Fibroblast of skin of right quadriceps (primary cell): ENCODE data around the gene CSF2RB.

Experiments used
- DNase-seq: peaks from one replicate; pipeline ENCODE4 v3.0.0-alpha.2; 2013

Gene CSF2RB

DNA sequence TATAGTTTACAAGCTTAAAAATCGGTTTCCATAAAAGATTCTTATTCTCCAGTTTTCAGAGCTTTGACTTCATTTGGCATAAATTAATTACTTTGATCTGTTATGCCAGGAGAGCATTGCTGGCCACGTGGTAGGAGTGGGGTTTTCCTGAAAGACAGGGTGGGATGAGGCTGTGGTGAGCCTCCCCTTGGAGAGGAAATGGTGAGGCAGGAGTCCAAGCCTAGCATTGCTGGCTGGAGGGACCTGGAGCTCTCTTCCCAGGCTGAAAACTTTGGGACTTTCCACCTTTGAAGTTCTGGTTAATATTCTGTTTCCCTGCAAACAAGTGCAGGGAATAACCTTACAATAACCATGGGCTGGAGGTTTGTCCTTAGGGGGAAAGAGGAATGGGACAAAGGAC, 21.1 kb upstream of the CSF2RB start:
- no peak for DNase-seq

DNA sequence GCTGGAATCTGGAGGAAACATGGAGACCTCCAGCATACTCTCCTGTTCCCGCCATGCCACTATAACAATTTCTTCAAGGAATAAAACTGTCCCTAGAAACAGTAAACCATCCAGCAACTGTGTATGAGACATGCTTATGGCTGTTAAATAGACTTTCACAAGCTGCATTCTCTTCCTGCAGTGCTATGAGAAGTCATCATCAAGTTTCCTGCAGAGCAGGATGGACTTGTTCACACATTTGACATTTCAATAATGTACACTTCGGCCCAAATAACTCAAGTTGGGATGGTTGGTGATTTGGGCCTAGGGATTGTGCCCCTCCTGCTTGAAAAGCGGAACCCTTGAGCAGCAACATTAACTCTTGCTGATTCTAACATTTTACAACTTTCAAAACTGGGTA, 20.2 kb upstream of the CSF2RB start:
- no peak for DNase-seq

DNA sequence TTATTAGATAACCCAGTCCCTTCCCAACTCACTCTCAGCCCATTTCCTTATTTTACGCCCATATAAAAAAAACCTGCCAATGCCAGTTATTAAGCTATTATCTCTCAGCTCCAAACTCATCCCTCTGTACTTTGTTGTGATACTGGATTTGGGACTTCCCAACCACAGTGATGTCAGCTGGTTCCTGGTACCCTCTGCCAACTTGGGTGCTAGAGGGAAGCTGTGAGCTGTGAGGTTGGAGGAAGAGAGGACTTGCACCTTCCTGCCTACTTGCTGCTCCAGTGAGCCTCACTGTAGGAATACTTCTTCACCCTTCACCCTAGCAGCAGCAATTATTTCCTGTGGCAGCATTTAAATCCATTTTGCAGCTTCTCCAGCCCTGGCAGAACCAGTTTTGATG, 19.2 kb upstream of the CSF2RB start:
- DNase-seq: no peak

DNA sequence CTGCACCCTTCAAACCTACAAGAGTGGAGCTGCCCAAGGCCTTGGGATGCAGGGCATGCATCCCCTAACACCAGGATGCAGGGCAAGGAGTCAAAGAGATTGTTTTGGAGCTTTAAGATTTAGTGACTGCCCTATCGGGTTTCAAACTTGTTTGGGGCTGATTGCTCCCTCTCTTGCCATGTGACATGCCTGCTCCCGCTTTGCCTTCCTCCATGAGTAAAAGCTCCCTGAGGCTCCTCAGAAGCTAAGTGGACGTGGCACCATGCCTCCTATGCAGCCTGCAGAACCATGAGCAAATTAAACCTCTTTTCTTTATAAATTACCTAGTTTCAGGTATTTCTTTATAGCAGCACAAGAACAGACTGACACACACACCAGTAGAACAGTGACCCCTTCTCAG, 15.8 kb upstream of the CSF2RB start:
- no peak for DNase-seq

GRCh38 chr22:36898690-36899089, 14.7 kb upstream of the CSF2RB start:
- no peak for DNase-seq

- DNase-seq: no peak
Observed at GRCh38 chr22:36899498-36899897, 13.9 kb upstream of the CSF2RB start.

GRCh38 chr22:36900225-36900624, 13.2 kb upstream of the CSF2RB start:
- DNase-seq: no peak

DNA sequence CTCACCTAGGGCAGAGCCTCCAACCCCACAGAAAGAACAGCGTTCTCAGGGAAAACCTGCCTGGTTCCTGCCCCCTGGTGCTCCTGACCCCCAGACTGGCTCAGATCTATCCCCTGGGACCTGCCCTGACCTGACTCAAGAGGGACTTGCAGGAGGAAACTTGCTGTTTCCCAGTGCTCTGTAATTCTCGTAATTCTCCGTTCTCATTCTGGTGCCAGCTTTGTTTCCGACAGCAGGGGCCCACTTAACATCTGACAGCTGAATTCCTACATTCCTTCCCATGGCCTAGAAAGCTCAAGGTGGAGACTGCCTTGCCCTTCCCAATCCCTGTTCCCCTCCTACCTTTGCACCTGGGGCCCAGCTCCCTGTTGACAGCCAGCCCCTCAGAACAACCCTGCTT, 12.5 kb upstream of the CSF2RB start:
- no peak for DNase-seq

- DNase-seq: no peak
Observed at GRCh38 chr22:36901411-36902142, 11.9 kb upstream of the CSF2RB start.

DNA sequence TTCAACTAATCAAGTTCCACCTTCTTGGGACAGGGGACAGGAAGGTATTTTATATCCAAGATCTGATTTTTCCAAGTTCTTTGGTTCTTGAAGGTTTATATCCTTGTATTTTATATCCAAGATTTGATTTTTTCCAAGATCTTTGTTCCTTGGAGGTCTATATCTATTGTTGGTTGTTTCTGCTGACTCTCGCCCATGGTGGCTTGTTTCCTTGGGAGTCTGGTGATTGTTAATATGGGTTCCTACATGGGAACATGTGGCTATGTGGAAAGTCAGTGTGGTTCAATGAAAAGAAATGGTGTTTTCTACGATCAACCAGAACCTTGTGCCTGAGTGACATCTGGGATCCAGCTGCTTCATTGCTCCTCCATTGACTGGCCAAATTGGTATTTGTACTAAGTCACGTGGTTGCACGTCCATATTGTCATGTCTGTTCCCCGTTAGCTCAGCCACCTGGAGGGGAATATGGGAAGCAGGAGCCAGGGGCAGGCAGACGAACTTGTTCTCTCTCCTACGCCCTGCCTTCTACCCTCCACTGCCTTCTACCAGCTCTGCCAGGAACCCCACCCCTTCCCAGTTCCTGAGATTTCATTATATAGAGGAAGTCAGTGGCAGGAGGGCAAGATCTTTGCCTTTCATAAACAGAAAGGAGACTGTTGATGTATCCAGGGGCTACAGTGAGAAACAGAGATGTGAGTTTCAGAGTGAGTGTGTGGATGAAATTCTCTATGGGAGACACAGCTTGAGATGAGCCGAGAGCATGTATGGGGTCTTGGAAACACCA, 11.1 kb upstream of the CSF2RB start:
- no peak for DNase-seq

- DNase-seq: no peak
Observed at GRCh38 chr22:36904260-36904880, 9.1 kb upstream of the CSF2RB start.

- no peak for DNase-seq
Observed at GRCh38 chr22:36907253-36908195, 5.9 kb upstream of the CSF2RB start.

DNA sequence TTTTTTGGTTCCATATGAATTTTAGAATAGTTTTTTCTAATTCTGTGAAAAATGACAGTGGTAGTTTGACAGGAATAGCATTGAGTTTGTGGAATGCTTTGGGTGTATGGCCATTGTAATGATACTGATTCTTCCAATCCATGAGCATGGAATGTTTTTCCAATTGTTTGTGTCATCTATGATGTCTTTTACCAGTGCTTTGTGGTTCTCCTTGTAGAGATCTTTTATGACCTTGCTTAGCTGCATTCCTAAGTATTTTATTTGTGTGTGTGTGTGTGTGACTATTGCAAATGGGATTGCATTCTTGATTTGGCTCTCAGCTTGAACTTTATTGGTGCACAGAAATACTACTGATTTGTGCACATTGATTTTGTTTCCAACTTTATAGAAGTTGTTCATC, 3.0 kb upstream of the CSF2RB start:
- no peak for DNase-seq

DNA sequence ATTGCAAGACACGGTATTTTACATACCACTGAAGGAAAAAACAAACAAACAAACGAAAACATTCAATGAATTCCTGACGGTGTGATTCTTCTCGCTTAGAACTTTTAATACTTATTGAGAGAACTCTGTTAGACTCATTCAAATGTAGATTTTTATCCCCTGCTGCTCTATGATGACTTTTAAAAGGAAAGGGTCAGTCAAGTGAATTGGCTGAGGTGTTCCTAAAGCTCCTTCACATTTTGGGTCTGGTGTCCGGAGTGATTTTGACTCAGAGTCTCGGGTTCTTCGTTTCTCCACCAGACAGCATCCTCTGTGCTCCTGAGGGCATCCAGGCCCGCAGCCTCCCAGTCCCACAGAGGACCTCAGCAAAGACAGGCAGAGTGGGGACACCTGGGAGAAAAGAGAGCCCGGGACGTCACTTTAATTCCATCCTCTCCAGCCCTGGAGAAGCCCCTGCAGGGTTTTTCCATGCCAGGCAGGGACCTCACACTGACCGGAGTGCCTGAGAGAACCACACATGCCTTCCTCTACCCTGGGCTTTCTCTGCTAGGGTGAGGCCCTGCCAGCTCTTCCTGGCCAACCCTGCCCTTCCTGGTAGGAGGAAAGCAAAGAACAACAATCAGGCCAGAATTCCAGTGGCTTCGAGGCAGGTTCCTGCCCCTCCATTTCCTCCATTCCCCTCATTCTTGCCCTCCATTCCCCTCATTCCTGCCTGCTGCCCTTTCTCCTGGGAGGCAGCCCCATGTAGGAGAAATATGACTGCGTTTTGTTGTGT, 1.4 kb upstream of the CSF2RB start:
- DNase-seq: no peak

- DNase-seq: no peak
Observed at GRCh38 chr22:36912694-36913426, 568 bp upstream of the CSF2RB start.

- no peak for DNase-seq
Observed at GRCh38 chr22:36914390-36914752, 943 bp downstream of the CSF2RB start.

DNA sequence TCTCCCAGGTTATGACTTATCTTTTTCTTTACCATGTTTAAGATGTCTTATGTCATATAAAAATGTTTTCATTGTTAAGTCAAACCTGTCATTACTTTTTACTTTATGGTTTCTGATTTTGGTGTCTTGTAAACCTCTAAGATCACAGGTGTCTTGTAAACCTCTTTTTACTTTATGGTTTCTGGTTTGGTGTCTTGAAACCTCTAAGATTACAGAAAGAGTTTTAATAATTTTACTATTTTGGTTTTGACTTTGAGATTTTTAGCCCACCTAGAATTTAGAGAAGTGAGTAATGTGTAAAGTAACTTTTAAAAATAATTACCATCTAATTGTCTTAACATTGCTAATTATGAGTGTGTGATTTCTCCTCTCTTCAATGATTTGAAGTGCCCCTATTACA, 2.6 kb downstream of the CSF2RB start:
- DNase-seq: no peak

GRCh38 chr22:36918586-36919284, 5.3 kb downstream of the CSF2RB start:
- no peak for DNase-seq

- DNase-seq: no peak
Observed at GRCh38 chr22:36921309-36922104, 8.1 kb downstream of the CSF2RB start.

DNA sequence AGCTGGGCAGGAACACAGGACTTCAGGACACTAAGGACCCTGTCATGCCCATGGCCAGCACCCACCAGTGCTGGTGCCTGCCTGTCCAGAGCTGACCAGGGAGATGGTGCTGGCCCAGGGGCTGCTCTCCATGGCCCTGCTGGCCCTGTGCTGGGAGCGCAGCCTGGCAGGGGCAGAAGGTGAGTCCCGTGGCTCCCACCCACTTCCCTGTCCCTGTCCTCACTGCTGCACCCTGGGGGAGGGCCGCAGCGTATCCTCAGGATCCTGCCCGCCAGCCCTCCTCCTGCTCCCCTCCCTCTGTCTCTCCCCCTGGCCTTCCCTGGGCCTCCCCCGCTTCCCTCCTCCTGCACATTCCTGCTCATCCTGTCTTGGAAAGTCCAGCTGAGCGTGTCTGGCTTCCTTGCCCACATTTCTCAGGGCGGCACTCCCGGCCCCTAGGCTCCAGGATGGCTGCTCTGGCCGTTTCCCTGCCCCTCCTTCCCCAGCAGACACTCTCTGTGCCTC, 8.7 kb downstream of the CSF2RB start:
- DNase-seq: peak; percentile 7
